Gastroesophageal sphincter (tissue), 4 donors: Measurements from ENCODE around the gene GSC. TPM values are rescaled to one million over a fixed set of nuclear protein-coding genes. Genes with fewer than 3 reads are reported as not detected.

Experiments used
- ATAC-seq: fragments of 150-250 bp; one replicate; pipeline ENCODE4 v1.9.1; 2016; ENCODE audit warnings: mild to moderate bottlenecking, moderate library complexity
- H3K27ac ChIP-seq, 4 donors: fragments of 200-600 bp; sonication (generic) in 3 of 4; 1 replicate in 3 of 4; 2 replicates in 1 of 4; pipeline ENCODE4 v1.5.1; 2016 to 2019
- H3K27me3 ChIP-seq: fragments of 200-600 bp; sonication (generic); one replicate; pipeline ENCODE4 v1.5.1; 2019
- H3K36me3 ChIP-seq, 2 donors: fragments of 200-600 bp; sonication (generic); one replicate each; pipeline ENCODE4 v1.5.1; 2019; ENCODE audit warnings: control low read depth in 1 of 2
- H3K4me1 ChIP-seq, 3 donors: fragments of 200-600 bp; sonication (generic); 1 replicate in 2 of 3; 2 replicates in 1 of 3; pipeline ENCODE4 v1.5.1; 2016 to 2019; ENCODE audit warnings: control low read depth in 2 of 3
- H3K4me3 ChIP-seq, 2 donors: fragments of 200-600 bp; sonication (generic); one replicate each; pipeline ENCODE4 v1.5.1; 2019; ENCODE audit warnings: mild to moderate bottlenecking in 1 of 2, moderate library complexity in 1 of 2
- H3K9me3 ChIP-seq, 3 donors: fragments of 200-600 bp; sonication (generic); one replicate each; pipeline ENCODE4 v1.5.1; 2017 to 2019; ENCODE audit warnings: control low read depth in 2 of 3
- EP300 ChIP-seq: sonication (generic); formaldehyde crosslinking; IDR thresholded peaks from one replicate; pipeline ENCODE4 v1.6.1; 2017; ENCODE audit warnings: antibody characterized with exemption, mild to moderate bottlenecking
- POLR2A ChIP-seq, 2 donors: fragments of 450-650 bp; IDR thresholded peaks; one replicate each; pipeline ENCODE4 v1.6.1; 2017; ENCODE audit warnings: antibody characterized with exemption in 2 of 2, mild to moderate bottlenecking in 2 of 2, moderate library complexity in 1 of 2
- POLR2AphosphoS5 ChIP-seq: sonication (generic); formaldehyde crosslinking; IDR thresholded peaks from one replicate; pipeline ENCODE4 v1.6.1; 2017; ENCODE audit warnings: antibody characterized with exemption
- WGBS, 2 donors: methylation state at CpG; one replicate each; pipeline ENCODE4 v1.1.5; 2018; ENCODE audit warnings: low coverage in 1 of 2; 5-methylcytosine and 5-hydroxymethylcytosine counted together
- total RNA-seq, 4 donors: library from RNA; depleted of rRNA; stranded (reverse); fragments of >200 nt; gene quantifications; one replicate each; pipeline ENCODE4 v1.1.0, GENCODE V29; 2016
- TF ChIP-seq, protein P1 (sequence below), 4 experiments: fragments of 200-600 bp in 2 of 4; fragments of 450-650 bp in 2 of 4; sonication (generic) in 1 of 4; IDR thresholded peaks; one replicate each; pipeline ENCODE4 v1.5.1; 2017 to 2019; ENCODE audit warnings: antibody characterized with exemption in 4 of 4, mild to moderate bottlenecking in 2 of 4, moderate library complexity in 2 of 4

The GSC gene
- total RNA-seq, 4 donors from 2014 or later: 3.5 TPM; not detected in 3

DNA sequence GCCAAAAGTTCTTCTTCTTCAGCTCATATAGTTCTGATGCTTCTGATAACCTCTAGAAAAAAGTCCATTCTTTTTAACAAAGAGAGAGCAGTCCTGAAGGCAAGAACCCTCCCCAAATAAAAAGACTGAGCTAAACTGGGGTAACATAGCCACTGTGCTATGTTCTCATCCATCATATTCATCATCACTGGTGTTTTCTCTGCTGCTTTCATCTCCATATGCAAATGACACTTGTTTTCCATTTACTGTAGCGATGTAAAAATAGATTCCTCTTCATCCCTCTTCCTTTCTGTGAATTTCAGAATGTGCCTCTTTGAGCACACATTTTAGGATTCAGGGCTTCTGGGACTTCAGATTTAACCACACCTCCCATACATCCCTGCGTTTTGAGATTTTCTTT lies 44.9 kb downstream of the GSC start:
- no peaks in the 10 kb centered on the region for H3K27me3 ChIP-seq
- no peak overlapping the region for H3K4me3 ChIP-seq
- ATAC-seq: no peak
- TF ChIP-seq POLR2A (IDR thresholded peaks at IDR 0.05) (no peak), POLR2AphosphoS5 (no peak), EP300 (no peak)
- TF ChIP-seq, protein P1, sequence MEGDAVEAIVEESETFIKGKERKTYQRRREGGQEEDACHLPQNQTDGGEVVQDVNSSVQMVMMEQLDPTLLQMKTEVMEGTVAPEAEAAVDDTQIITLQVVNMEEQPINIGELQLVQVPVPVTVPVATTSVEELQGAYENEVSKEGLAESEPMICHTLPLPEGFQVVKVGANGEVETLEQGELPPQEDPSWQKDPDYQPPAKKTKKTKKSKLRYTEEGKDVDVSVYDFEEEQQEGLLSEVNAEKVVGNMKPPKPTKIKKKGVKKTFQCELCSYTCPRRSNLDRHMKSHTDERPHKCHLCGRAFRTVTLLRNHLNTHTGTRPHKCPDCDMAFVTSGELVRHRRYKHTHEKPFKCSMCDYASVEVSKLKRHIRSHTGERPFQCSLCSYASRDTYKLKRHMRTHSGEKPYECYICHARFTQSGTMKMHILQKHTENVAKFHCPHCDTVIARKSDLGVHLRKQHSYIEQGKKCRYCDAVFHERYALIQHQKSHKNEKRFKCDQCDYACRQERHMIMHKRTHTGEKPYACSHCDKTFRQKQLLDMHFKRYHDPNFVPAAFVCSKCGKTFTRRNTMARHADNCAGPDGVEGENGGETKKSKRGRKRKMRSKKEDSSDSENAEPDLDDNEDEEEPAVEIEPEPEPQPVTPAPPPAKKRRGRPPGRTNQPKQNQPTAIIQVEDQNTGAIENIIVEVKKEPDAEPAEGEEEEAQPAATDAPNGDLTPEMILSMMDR (IDR thresholded peaks at IDR 0.05): no peak
- WGBS, 2 donors: 68 to 87% methylated on average over 2 of the region's 2 CpGs
- H3K27ac ChIP-seq: no peak overlapping the region
- no peaks in the 10 kb centered on the region for H3K4me1 ChIP-seq
- no peaks in the 10 kb centered on the region for H3K36me3 ChIP-seq
- H3K9me3 ChIP-seq: no peaks in the 10 kb centered on the region

DNA sequence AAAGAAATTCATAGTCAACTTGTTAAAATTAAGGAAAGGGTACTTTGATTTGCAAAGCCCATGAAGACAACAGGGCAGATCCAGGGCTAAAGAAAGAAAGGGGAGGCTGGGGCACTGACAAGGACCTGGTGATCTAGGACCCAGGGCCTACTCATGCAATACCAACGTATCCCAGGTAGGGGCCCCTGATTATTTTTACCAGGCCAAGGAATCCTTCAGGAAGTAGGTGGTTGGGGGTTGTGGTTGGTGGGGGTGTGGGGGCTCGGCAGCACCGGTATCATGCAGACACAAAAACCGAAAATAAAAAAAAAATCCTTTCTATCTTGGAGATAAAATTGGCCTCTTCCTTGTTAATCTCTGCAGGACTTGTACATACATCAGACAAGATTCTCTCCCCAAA lies 47.5 kb downstream of the GSC start:
- no peak for ATAC-seq
- TF ChIP-seq EP300: no peak
- TF ChIP-seq, protein P1 (IDR thresholded peaks at IDR 0.05): no peak
- TF ChIP-seq POLR2AphosphoS5: no peak
- TF ChIP-seq POLR2A (IDR thresholded peaks at IDR 0.05): no peak
- Histone ChIP-seq H3K4me3 (no peak overlapping the region), H3K4me1 (no peaks in the 10 kb centered on the region), H3K27ac (no peak overlapping the region), H3K27me3 (no peaks in the 10 kb centered on the region), H3K36me3 (no peaks in the 10 kb centered on the region), H3K9me3 (no peaks in the 10 kb centered on the region)
- WGBS, 2 donors: 56 to 100% methylated on average over 2 of the region's 4 CpGs

Other genes starting within 250 kb of the GSC start
- not detected for gene SERPINA4, start 208.7 kb downstream of the GSC start, total RNA-seq
- 1 to 10 TPM; 2.3 to 8.4 (median 3.7) TPM for gene SERPINA5, start 188.7 kb downstream of the GSC start, total RNA-seq
- gene SERPINA3, start 157.7 kb downstream of the GSC start, total RNA-seq: 100 to 1,000 TPM in 3 of 4 donors, 10 to 100 TPM in 1; 58.4 to 263 (median 215) TPM